ENCODE results near the gene HHEX.
"Not testable (repeated sequence)": the region's sequence is repeated elsewhere in the genome, so short reads cannot be mapped to it uniquely, and the experiment has no call there.

Gene HHEX

DNA sequence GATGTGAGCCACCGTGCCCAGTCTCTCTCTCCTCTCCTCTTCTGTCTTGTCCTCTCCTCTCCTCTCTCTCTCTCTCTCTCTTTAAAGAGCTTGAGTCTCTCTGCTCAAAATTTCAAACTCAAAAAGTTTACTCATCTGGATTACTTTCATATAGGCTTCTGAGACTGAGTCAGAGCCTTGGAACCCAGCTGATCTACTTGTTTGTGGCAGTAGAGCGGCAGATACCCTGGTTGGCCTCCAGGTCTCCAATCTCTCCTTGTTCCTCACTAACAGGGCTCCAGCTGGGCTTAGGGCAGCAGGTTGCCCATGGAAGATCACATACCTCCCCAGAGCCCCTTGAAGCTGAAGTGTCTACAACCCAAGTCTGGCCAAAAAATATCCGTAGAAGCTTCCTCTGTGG lies 51.0 kb downstream of the HHEX start:
- peak; percentile 8 for DNase-seq

DNA sequence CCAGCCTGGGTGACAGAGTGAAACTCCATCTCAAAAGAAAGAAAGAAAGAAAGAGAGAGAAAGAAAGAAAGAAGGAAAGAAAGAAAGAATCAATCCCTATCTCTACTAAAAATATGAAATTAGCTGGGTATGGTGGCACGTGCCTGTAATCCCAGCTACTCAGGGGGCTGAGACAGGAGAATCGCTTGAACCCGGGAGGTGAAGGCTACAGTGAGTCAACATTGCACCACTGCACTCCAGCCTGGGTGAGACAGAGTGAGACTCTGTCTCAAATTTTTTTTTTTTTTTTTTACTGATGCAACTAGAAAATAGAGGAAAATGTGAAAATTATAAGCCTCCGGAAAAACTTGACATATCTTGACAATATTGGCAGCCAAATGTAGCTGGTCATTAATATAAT lies 52.0 kb downstream of the HHEX start:
- not testable (repeated sequence) for DNase-seq

DNA sequence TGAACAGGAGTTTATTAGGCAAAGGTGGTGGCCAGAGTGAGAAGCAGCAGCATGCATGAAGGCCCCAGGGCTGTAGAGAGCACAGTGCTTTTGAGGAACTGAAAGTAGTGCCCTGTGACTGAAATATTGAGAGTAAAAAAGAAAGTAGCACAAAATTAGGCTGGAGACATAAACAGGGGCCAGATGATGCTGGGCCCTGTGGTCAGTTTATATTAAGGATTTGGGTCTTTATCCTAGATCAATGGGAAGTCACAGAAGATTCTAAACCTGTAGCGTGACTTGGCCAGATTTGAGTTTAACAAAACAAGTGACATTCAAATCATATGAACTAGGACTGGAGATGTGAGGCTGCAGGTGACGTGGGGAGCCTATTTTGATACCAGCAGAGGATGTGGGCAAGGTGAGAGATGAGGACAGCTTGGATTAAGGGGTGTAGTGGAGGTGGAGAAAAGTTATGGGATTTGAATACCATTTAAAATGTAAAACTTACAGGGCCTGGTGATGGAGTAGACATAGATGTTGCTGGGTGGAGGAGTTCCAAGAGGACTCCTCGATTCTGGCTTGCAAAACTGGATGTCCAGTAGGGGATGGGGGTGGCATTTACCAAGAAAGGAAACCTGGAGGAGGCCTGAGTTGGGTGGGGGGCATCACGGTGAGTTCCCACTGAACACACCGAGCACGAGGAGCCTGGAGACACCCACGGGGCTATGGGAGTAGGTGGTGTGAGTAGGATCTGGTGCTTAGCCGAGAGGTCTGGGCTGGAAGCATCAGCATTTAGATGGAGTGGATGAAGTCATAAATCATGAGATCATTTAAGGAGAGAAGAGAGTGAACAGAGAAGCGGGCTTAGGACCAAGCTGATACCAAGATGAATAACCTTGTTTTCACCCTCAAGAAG lies 52.8 kb downstream of the HHEX start:
- DNase-seq, result no peak
